PC-9 (cell line): ENCODE data around the gene TMEM240. TPM values are rescaled to one million over a fixed set of nuclear protein-coding genes. Genes with fewer than 3 reads are reported as not detected.
A peak's percentile ranks its signal among the peaks of the same experiment; 100 is the strongest.

Experiments used
- BruUV-seq: library from RNA; stranded (reverse); fragments of 400-500 nt; replicated peaks from 2 replicates; lab custom pipeline; 2021; lab: Mats Ljungman, UMichigan
- CTCF ChIA-PET: fragments of 300-600 bp; sonication (Branson Sonifier 250); formaldehyde crosslinking; loops from one replicate; lab custom pipeline; 2022; ENCODE audit warnings: antibody characterized with exemption; lab: Charles Lee
- POLR2A ChIA-PET: fragments of 300-600 bp; sonication (Branson Sonifier 250); formaldehyde crosslinking; loops from one replicate; lab custom pipeline; 2022; ENCODE audit warnings: antibody characterized with exemption; ENCODE audit not compliant: unreplicated experiment; lab: Charles Lee
- DNase-seq, 2 experiments: peaks; one replicate each; pipeline versions ENCODE4 v3.0.0 to v3.0.0-alpha.2; 2015 to 2022; ENCODE audit warnings: mixed read lengths in 1 of 2
- H2AFZ ChIP-seq: fragments of 200-600 bp; sonication (generic); 2 replicates; pipeline ENCODE4 v1.8.1; 2017; ENCODE audit warnings: antibody characterized with exemption
- H3F3A ChIP-seq: fragments of 200-600 bp; sonication (generic); 2 replicates; pipeline ENCODE4 v1.8.1; 2017; ENCODE audit warnings: antibody characterized with exemption, mild to moderate bottlenecking, low read depth; ENCODE audit not compliant: insufficient read depth
- H3K27ac ChIP-seq: fragments of 200-600 bp; sonication (generic); 2 replicates; pipeline ENCODE4 v1.6.1; 2016; ENCODE audit warnings: mixed run types
- H3K27me3 ChIP-seq: fragments of 200-600 bp; sonication (generic); 2 replicates; pipeline ENCODE4 v1.6.1; 2016; ENCODE audit warnings: low read depth, mixed run types; ENCODE audit not compliant: insufficient read depth
- H3K36me3 ChIP-seq: fragments of 200-600 bp; sonication (generic); 2 replicates; pipeline ENCODE4 v1.6.1; 2016; ENCODE audit warnings: low read depth, mixed run types
- H3K4me1 ChIP-seq: fragments of 200-600 bp; sonication (generic); replicated peaks from 2 replicates; pipeline ENCODE4 v1.6.1; 2016; ENCODE audit warnings: mixed run types; ENCODE audit not compliant: insufficient read depth
- H3K4me2 ChIP-seq: fragments of 200-600 bp; sonication (generic); 2 replicates; pipeline ENCODE4 v1.6.1; 2017; ENCODE audit warnings: mixed run types
- H3K4me3 ChIP-seq: fragments of 200-600 bp; sonication (generic); 2 replicates; pipeline ENCODE4 v1.6.1; 2016; ENCODE audit warnings: mixed run types
- H3K79me2 ChIP-seq: fragments of 200-600 bp; sonication (generic); 2 replicates; pipeline ENCODE4 v1.6.1; 2017; ENCODE audit warnings: low read depth, mixed run types
- H3K9me2 ChIP-seq: fragments of 200-600 bp; sonication (generic); 2 replicates; pipeline ENCODE4 v1.8.1; 2017; ENCODE audit warnings: mild to moderate bottlenecking; ENCODE audit not compliant: insufficient read depth
- H3K9me3 ChIP-seq: fragments of 200-600 bp; sonication (generic); 2 replicates; pipeline ENCODE4 v1.8.1; 2016; ENCODE audit warnings: low read depth; ENCODE audit not compliant: insufficient read depth
- H4K20me1 ChIP-seq: fragments of 200-600 bp; sonication (generic); 2 replicates; pipeline ENCODE4 v1.8.1; 2017; ENCODE audit not compliant: insufficient read depth
- CTCF ChIP-seq: fragments of 200-600 bp; sonication (generic); conservative IDR thresholded peaks from 2 replicates; pipeline ENCODE4 v1.6.1; 2017; ENCODE audit warnings: mixed run types, antibody characterized with exemption, mild to moderate bottlenecking, moderate library complexity
- EZH2 ChIP-seq: fragments of 200-600 bp; sonication (generic); IDR thresholded peaks from 2 replicates; pipeline ENCODE4 v1.8.0; 2017; ENCODE audit warnings: antibody characterized with exemption, low read depth
- intact Hi-C: fragments of 100-400 bp; cut with micrococcal nuclease; formaldehyde crosslinking; loops from one replicate; pipeline ENCODE4 v1.10.0; 2022; ENCODE audit not compliant: unreplicated experiment
- total RNA-seq: library from RNA; stranded (reverse); gene quantifications from 2 replicates; pipeline ENCODE4 v1.2.3, GENCODE V29; 2021

TMEM240 gene
- total RNA-seq, 1 experiment from 2014 or later, result 8.3 TPM

- Histone ChIP-seq H3K4me2 (peak overlapping the region; percentile 100), H3K9me2 (no peaks in the 10 kb centered on the region), H3K79me2 (peaks cover 57% of the 10 kb centered on the region), H3F3A (peaks cover 32% of the 10 kb centered on the region), H3K9me3 (no peaks in the 10 kb centered on the region), H3K4me1 (peaks cover 14% of the 10 kb centered on the region), H3K27me3 (peaks cover 12% of the 10 kb centered on the region), H4K20me1 (peaks cover 42% of the 10 kb centered on the region), H2AFZ (peak overlapping the region; percentile 82), H3K27ac (peak overlapping the region; percentile 81), H3K4me3 (peak overlapping the region; percentile 96), H3K36me3 (peaks cover 8% of the 10 kb centered on the region; the same call in 1 of the 2 replicates)
- no peak for TF ChIP-seq EZH2
- peak; percentile 54; the same call in 1 of the 2 replicates for TF ChIP-seq CTCF
- intact Hi-C loops, result loop anchor here (5.0 kb wide), 1 partner anchor 83 kb away; the partner anchor contains the start of gene CDK11B
- BruUV-seq, result no TSS peak
- CTCF ChIA-PET, result no interaction called here
- POLR2A ChIA-PET, result no interaction called here
- peak in 1 of 2 experiments; percentile 45 for DNase-seq
Observed at GRCh38 chr1:1573843-1574720, 33.7 kb upstream of the TMEM240 start.

GRCh38 chr1:1569341-1569740 lies 28.9 kb upstream of the TMEM240 start:
- Histone ChIP-seq H3K27ac (no peak overlapping the region), H3K27me3 (no peaks in the 10 kb centered on the region), H3K9me2 (no peaks in the 10 kb centered on the region), H3K4me3 (no peak overlapping the region), H3K4me1 (peaks cover 5% of the 10 kb centered on the region; the same call in 1 of the 2 replicates), H3K36me3 (peaks cover 13% of the 10 kb centered on the region; the same call in 1 of the 2 replicates), H2AFZ (no peak overlapping the region), H3K9me3 (no peaks in the 10 kb centered on the region), H3F3A (peaks cover 12% of the 10 kb centered on the region; the same call in 1 of the 2 replicates), H4K20me1 (peaks cover 88% of the 10 kb centered on the region), H3K4me2 (no peak overlapping the region), H3K79me2 (peaks cover 100% of the 10 kb centered on the region)
- TF ChIP-seq CTCF (no peak), EZH2 (no peak)
- BruUV-seq, result no TSS peak
- POLR2A ChIA-PET, result no interaction called here
- intact Hi-C loops, result no loop called here
- DNase-seq, result no peak
- CTCF ChIA-PET, result no interaction called here

- H3K79me2 ChIP-seq, result peaks cover 96% of the 10 kb centered on the region
- ChIA-PET CTCF (no interaction called here), POLR2A (no interaction called here)
- H3F3A ChIP-seq, result peaks cover 4% of the 10 kb centered on the region; the same call in 1 of the 2 replicates
- H3K4me1 ChIP-seq, result no peaks in the 10 kb centered on the region
- H3K9me2 ChIP-seq, result no peaks in the 10 kb centered on the region
- intact Hi-C loops, result no loop called here
- no peak overlapping the region for H3K27ac ChIP-seq
- TF ChIP-seq CTCF (no peak), EZH2 (no peak)
- H3K27me3 ChIP-seq, result no peaks in the 10 kb centered on the region
- no peak for DNase-seq
- H2AFZ ChIP-seq, result no peak overlapping the region
- H3K9me3 ChIP-seq, result no peaks in the 10 kb centered on the region
- no TSS peak for BruUV-seq
- H3K4me2 ChIP-seq, result no peak overlapping the region
- H4K20me1 ChIP-seq, result peaks cover 92% of the 10 kb centered on the region
- H3K4me3 ChIP-seq, result no peak overlapping the region
- 0 out of 2 replicates have a peak, but pooled peaks cover 19% of the 10 kb centered on the region for H3K36me3 ChIP-seq
Observed at GRCh38 chr1:1567891-1568291, 27.5 kb upstream of the TMEM240 start.
